ENCODE results near the gene CALHM5. TPM values are rescaled to one million over a fixed set of nuclear protein-coding genes. Genes with fewer than 3 reads are reported as not detected.

Gene CALHM5
- total RNA-seq, 1 experiment from 2014 or later = not detected

- no peak overlapping the region for H3K4me2 ChIP-seq
- ChIA-PET POLR2A (ENCODE audit: unreplicated experiment) (no interaction called here), CTCF (no interaction called here)
- no peaks in the 10 kb centered on the region for H3F3A ChIP-seq (ENCODE audit: insufficient read depth, low read depth)
- H3K27ac ChIP-seq = no peak overlapping the region
- H3K4me1 ChIP-seq (replicated peaks; ENCODE audit: insufficient read depth) = peaks cover 6% of the 10 kb centered on the region
- DNase-seq = no peak
- no peak overlapping the region; the same call in 1 of the 2 replicates for H2AFZ ChIP-seq
- H4K20me1 ChIP-seq (ENCODE audit: insufficient read depth) = no peaks in the 10 kb centered on the region
- no peak for TF ChIP-seq EZH2 (IDR thresholded peaks at IDR 0.05; ENCODE audit: low read depth)
- no peak for TF ChIP-seq CTCF (conservative IDR thresholded peaks at IDR 0.05)
- intact Hi-C loops (cut with micrococcal nuclease; ENCODE audit: unreplicated experiment) = loop anchor here (10.0 kb wide), 1 partner anchor 190 kb away; the partner anchor contains the start of gene DSE
- H3K4me3 ChIP-seq = no peak overlapping the region
- H3K36me3 ChIP-seq (ENCODE audit: low read depth) = no peaks in the 10 kb centered on the region
- H3K79me2 ChIP-seq (ENCODE audit: low read depth) = peaks cover 2% of the 10 kb centered on the region; the same call in 1 of the 2 replicates
- BruUV-seq (replicated peaks) = no TSS peak
- no peaks in the 10 kb centered on the region; the same call in 1 of the 2 replicates for H3K9me2 ChIP-seq (ENCODE audit: insufficient read depth)
- H3K27me3 ChIP-seq (ENCODE audit: insufficient read depth, low read depth) = no peaks in the 10 kb centered on the region
- H3K9me3 ChIP-seq (ENCODE audit: insufficient read depth, low read depth) = no peaks in the 10 kb centered on the region
These were observed 52.9 kb downstream of the CALHM5 start for GRCh38 chr6:116564311-116564710.

GRCh38 chr6:116564921-116565872, 53.8 kb downstream of the CALHM5 start:
- Histone ChIP-seq H3K4me2 (no peak overlapping the region), H2AFZ (no peak overlapping the region), H4K20me1 (ENCODE audit: insufficient read depth) (no peaks in the 10 kb centered on the region), H3K4me3 (no peak overlapping the region), H3K27me3 (ENCODE audit: insufficient read depth, low read depth) (no peaks in the 10 kb centered on the region), H3K9me3 (ENCODE audit: insufficient read depth, low read depth) (no peaks in the 10 kb centered on the region), H3K27ac (no peak overlapping the region), H3F3A (ENCODE audit: insufficient read depth, low read depth) (no peaks in the 10 kb centered on the region), H3K4me1 (replicated peaks; ENCODE audit: insufficient read depth) (peaks cover 15% of the 10 kb centered on the region), H3K9me2 (ENCODE audit: insufficient read depth) (no peaks in the 10 kb centered on the region; the same call in 1 of the 2 replicates), H3K36me3 (ENCODE audit: low read depth) (no peaks in the 10 kb centered on the region), H3K79me2 (ENCODE audit: low read depth) (peaks cover 10% of the 10 kb centered on the region)
- no peak for DNase-seq
- no peak for TF ChIP-seq CTCF (conservative IDR thresholded peaks at IDR 0.05)
- TF ChIP-seq EZH2 (IDR thresholded peaks at IDR 0.05; ENCODE audit: low read depth) = no peak
- ChIA-PET POLR2A (ENCODE audit: unreplicated experiment) (no interaction called here), CTCF (no interaction called here)
- no TSS peak for BruUV-seq (replicated peaks)
- intact Hi-C loops (cut with micrococcal nuclease; ENCODE audit: unreplicated experiment) = loop anchor here (10.0 kb wide), 1 partner anchor 190 kb away; the partner anchor contains the start of gene DSE

- Histone ChIP-seq H3K9me3 (ENCODE audit: insufficient read depth, low read depth) (no peaks in the 10 kb centered on the region), H3K79me2 (ENCODE audit: low read depth) (peaks cover 33% of the 10 kb centered on the region), H2AFZ (no peak overlapping the region), H3K36me3 (ENCODE audit: low read depth) (no peaks in the 10 kb centered on the region), H3K4me2 (no peak overlapping the region), H3F3A (ENCODE audit: insufficient read depth, low read depth) (peaks cover 8% of the 10 kb centered on the region; the same call in 1 of the 2 replicates), H3K4me3 (no peak overlapping the region), H3K4me1 (replicated peaks; ENCODE audit: insufficient read depth) (peaks cover 24% of the 10 kb centered on the region), H4K20me1 (ENCODE audit: insufficient read depth) (no peaks in the 10 kb centered on the region), H3K9me2 (ENCODE audit: insufficient read depth) (no peaks in the 10 kb centered on the region), H3K27ac (no peak overlapping the region), H3K27me3 (ENCODE audit: insufficient read depth, low read depth) (no peaks in the 10 kb centered on the region)
- no TSS peak for BruUV-seq (replicated peaks)
- ChIA-PET POLR2A (ENCODE audit: unreplicated experiment) (no interaction called here), CTCF (no interaction called here)
- DNase-seq = no peak
- intact Hi-C loops (cut with micrococcal nuclease; ENCODE audit: unreplicated experiment) = loop anchor here (10.0 kb wide), 1 partner anchor 193 kb away; the partner anchor contains the start of gene DSE
- TF ChIP-seq EZH2 (IDR thresholded peaks at IDR 0.05; ENCODE audit: low read depth) (no peak), CTCF (conservative IDR thresholded peaks at IDR 0.05) (no peak)
These were observed 56.7 kb downstream of the CALHM5 start for GRCh38 chr6:116568111-116568510.

All from PC-9 (cell line).